GM18951 (cell line): ENCODE data around the gene RHOV.

Experiments
- POLR2A ChIP-seq: IDR thresholded peaks from 4 replicates; pipeline ENCODE4 v1.6.1; 2011; ENCODE audit warnings: mild to moderate bottlenecking; ENCODE audit not compliant: insufficient read length, insufficient read depth; ENCODE audit errors: extremely low read depth
- in situ Hi-C: fragments of 300-500 bp; cut with MboI; formaldehyde crosslinking; loops from one replicate; pipeline ENCODE4 v1.12.0; 2022; ENCODE audit warnings: low sequenced_read_pairs, mixed read lengths, inconsistent platforms; ENCODE audit not compliant: unreplicated experiment

Gene RHOV

GRCh38 chr15:40873694-40874561 lies at the start of gene RHOV:
RHOV (minus strand) TSS chr15:40874234; CDS start chr15:40874139, 95 bp downstream.
- peak; percentile 62 for TF ChIP-seq POLR2A
- in situ Hi-C loops = no loop called here

GRCh38 chr15:40923551-40923950 lies 49.5 kb upstream of the RHOV start:
- in situ Hi-C loops = loop anchor here (10.0 kb wide), 1 partner anchor 401 kb away; no protein-coding TSS in a partner anchor
- TF ChIP-seq POLR2A = no peak

GRCh38 chr15:40922608-40923005 lies 48.6 kb upstream of the RHOV start:
- TF ChIP-seq POLR2A = no peak
- in situ Hi-C loops = loop anchor here (10.0 kb wide), 1 partner anchor 402 kb away; no protein-coding TSS in a partner anchor

- TF ChIP-seq POLR2A = no peak
- in situ Hi-C loops = loop anchor here (10.0 kb wide), 1 partner anchor 403 kb away; no protein-coding TSS in a partner anchor
Measured at GRCh38 chr15:40921949-40922607, 48.0 kb upstream of the RHOV start.

GRCh38 chr15:40918799-40919392 lies 44.9 kb upstream of the RHOV start:
- TF ChIP-seq POLR2A = no peak
- in situ Hi-C loops = loop anchor here (10.0 kb wide), 1 partner anchor 96 kb away; no protein-coding TSS in a partner anchor

GRCh38 chr15:40918146-40918798 lies 44.2 kb upstream of the RHOV start:
- in situ Hi-C loops = loop anchor here (10.0 kb wide), 1 partner anchor 97 kb away; no protein-coding TSS in a partner anchor

GRCh38 chr15:40917585-40917984 lies 43.6 kb upstream of the RHOV start:
- in situ Hi-C loops = loop anchor here (10.0 kb wide), 1 partner anchor 97 kb away; no protein-coding TSS in a partner anchor
- no peak for TF ChIP-seq POLR2A

More at GRCh38 chr15:40918146-40918798, 44.2 kb upstream of the RHOV start:
- no peak for TF ChIP-seq POLR2A

- in situ Hi-C loops = loop anchor here (10.0 kb wide), 1 partner anchor 99 kb away; no protein-coding TSS in a partner anchor
- TF ChIP-seq POLR2A = no peak
Measured at GRCh38 chr15:40915679-40916078, 41.6 kb upstream of the RHOV start.

- in situ Hi-C loops = loop anchor here (10.0 kb wide), 1 partner anchor 100 kb away; no protein-coding TSS in a partner anchor
- no peak for TF ChIP-seq POLR2A
Measured at GRCh38 chr15:40915116-40915661, 41.2 kb upstream of the RHOV start.

- no peak for TF ChIP-seq POLR2A
- in situ Hi-C loops = loop anchor here (10.0 kb wide), 1 partner anchor 100 kb away; no protein-coding TSS in a partner anchor
Measured at GRCh38 chr15:40914486-40914885, 40.5 kb upstream of the RHOV start.

GRCh38 chr15:40914013-40914412 lies 40.0 kb upstream of the RHOV start:
- in situ Hi-C loops = loop anchor here (10.0 kb wide), 1 partner anchor 101 kb away; no protein-coding TSS in a partner anchor
- TF ChIP-seq POLR2A = no peak

GRCh38 chr15:40912478-40912877 lies 38.4 kb upstream of the RHOV start:
- in situ Hi-C loops = loop anchor here (10.0 kb wide), 1 partner anchor 102 kb away; no protein-coding TSS in a partner anchor
- TF ChIP-seq POLR2A = no peak

GRCh38 chr15:40911693-40912092 lies 37.7 kb upstream of the RHOV start:
- no peak for TF ChIP-seq POLR2A
- in situ Hi-C loops = loop anchor here (10.0 kb wide), 1 partner anchor 103 kb away; no protein-coding TSS in a partner anchor
